Measurements from ENCODE around the gene ABCA2. TPM values are rescaled to one million over a fixed set of nuclear protein-coding genes. Genes with fewer than 3 reads are reported as not detected.

The ABCA2 gene
- total and polyA plus RNA-seq, 9 of the 15 experiments (the other 6 are each of a cell fraction or from before 2014, with no cell fraction given), result 0.69 to 16.3 (median 6.1) TPM; not detected in 2

DNA sequence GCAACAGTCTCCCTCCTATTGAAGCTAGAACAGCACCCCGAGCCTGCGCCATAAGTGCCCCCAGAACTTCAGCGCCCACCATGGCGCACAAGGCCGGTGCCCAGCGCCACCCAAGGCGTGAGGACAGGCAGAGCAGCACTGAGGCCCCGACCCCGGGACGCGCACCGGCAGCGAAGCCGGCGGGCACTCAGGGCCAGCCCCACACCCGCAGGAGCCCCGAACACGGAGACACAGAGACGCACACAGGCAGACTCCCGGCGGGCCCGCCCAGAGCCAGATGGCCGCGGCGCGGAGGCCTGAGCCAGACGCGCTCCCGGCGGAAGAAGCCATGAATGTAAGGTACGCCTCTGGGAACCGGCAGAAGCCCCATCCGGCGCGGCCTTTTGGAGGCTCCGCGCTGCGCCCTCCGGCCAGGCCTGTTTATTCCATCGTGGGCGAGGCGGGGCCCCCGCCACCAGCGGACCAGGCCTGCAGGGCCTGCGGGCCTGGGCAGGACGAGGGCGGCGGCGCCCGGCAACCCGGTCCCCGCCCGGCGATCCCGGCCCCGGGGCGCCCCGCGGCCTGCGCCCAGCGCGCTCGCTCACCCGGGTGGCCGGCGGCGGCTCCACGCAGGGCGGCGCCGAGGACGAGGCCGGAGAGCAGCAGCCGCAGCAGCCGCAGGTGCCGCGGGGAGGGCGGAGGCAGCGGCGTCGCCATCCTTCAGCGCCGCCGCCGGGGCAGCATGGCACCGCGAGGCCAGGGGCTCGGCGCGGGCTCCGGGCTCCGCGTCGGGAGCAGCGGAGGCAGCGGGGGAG lies 17.5 kb upstream of the ABCA2 start:
- no peak overlapping the region for H3K27ac ChIP-seq (ENCODE audit: extremely low read depth, low read depth, low read length)
- no peak for ATAC-seq
- peaks cover 2 to 79% of the 10 kb centered on the region in 2 experiments; a peak in 4 of 5 replicates for H3K4me1 ChIP-seq (replicated peaks in 1 of 2; ENCODE audit: control insufficient read depth in 2 of 2, insufficient read depth in 2 of 2, low read length in 2 of 2)
- peak overlapping the region; percentile 46; the same call in 1 of the 2 replicates for H3K4me2 ChIP-seq (ENCODE audit: insufficient read depth, low read length)
- no peaks in the 10 kb centered on the region for H3K79me2 ChIP-seq (ENCODE audit: control insufficient read depth, insufficient read depth, low read length)
- H2AFZ ChIP-seq (ENCODE audit: low read depth, low read length), result no peak overlapping the region
- H3K9me3 ChIP-seq (replicated peaks; ENCODE audit: control insufficient read depth, insufficient read depth, low read depth, low read length), result no peaks in the 10 kb centered on the region
- in situ Hi-C loops (cut with MboI) (no loop called here), intact Hi-C loops (cut with micrococcal nuclease) (loop anchor here (2.0 kb wide), 1 partner anchor 21 kb away; no protein-coding TSS in a partner anchor)
- CTCF ChIA-PET (ENCODE audit: low intra/inter-chr PET ratio), result interaction anchor here (0.6 to 1.5 kb wide), 6 partner anchors 15 to 181 kb away, joined by 3 to 6 read pairs (median 3); partner anchors contain the start of gene RNF224
- no peak overlapping the region for H3K4me3 ChIP-seq
- H3K27me3 ChIP-seq (ENCODE audit: control insufficient read depth in 2 of 2, insufficient read depth in 2 of 2, low read length in 2 of 2), result peaks cover 7 to 45% of the 10 kb centered on the region in 2 experiments; a peak in 4 of 5 replicates
- H4K20me1 ChIP-seq (replicated peaks; ENCODE audit: control insufficient read depth, insufficient read depth, low read length), result peaks cover 40% of the 10 kb centered on the region
- peaks cover 2% of the 10 kb centered on the region for H3K9me1 ChIP-seq (ENCODE audit: control insufficient read depth, insufficient read depth, low read length)
- peak in 2 of 4 experiments; percentile 36 to 37 for DNase-seq (ENCODE audit: extremely low read depth in 1 of 4, low spot score in 3 of 4)
- no peak for FAIRE-seq
- POLR2A ChIA-PET, result interaction anchor here (1.0 kb wide), 1 partner anchor 10 kb away, joined by 4 read pairs; no protein-coding TSS in a partner anchor
- H3K36me3 ChIP-seq (ENCODE audit: control insufficient read depth, insufficient read depth, low read length), result no peaks in the 10 kb centered on the region
- 6% methylated on average over 60 of the region's 96 CpGs for WGBS (ENCODE audit: insufficient coverage, low coverage, missing lambda C conversion rate)
- H3K9ac ChIP-seq (ENCODE audit: insufficient read depth in 1 of 2, low read depth in 2 of 2, low read length in 2 of 2), result peak overlapping the region in 1 of 2 experiments; percentile 17; a peak in 1 of 4 replicates
- BruUV-seq (replicated peaks), result no TSS peak
- TF ChIP-seq HDAC6 (IDR thresholded peaks at IDR 0.05; ENCODE audit: low read depth, low read length), result 0 out of 2 replicates have a peak, but pooled peaks have one; percentile 20
- no peak for TF ChIP-seq ZNF217 (CRISPR knock-in tag; IDR thresholded peaks at IDR 0.05)
- TF ChIP-seq ZNF431 (CRISPR knock-in tag; IDR thresholded peaks at IDR 0.05), result no peak
- TF ChIP-seq, protein P1, sequence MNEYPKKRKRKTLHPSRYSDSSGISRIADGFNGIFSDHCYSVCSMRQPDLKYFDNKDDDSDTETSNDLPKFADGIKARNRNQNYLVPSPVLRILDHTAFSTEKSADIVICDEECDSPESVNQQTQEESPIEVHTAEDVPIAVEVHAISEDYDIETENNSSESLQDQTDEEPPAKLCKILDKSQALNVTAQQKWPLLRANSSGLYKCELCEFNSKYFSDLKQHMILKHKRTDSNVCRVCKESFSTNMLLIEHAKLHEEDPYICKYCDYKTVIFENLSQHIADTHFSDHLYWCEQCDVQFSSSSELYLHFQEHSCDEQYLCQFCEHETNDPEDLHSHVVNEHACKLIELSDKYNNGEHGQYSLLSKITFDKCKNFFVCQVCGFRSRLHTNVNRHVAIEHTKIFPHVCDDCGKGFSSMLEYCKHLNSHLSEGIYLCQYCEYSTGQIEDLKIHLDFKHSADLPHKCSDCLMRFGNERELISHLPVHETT (CRISPR knock-in tag; conservative IDR thresholded peaks at IDR 0.05 in 1 of 2, IDR thresholded peaks at IDR 0.05 in 1 of 2), result no peak
- TF ChIP-seq, protein P2, sequence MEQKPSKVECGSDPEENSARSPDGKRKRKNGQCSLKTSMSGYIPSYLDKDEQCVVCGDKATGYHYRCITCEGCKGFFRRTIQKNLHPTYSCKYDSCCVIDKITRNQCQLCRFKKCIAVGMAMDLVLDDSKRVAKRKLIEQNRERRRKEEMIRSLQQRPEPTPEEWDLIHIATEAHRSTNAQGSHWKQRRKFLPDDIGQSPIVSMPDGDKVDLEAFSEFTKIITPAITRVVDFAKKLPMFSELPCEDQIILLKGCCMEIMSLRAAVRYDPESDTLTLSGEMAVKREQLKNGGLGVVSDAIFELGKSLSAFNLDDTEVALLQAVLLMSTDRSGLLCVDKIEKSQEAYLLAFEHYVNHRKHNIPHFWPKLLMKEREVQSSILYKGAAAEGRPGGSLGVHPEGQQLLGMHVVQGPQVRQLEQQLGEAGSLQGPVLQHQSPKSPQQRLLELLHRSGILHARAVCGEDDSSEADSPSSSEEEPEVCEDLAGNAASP (IDR thresholded peaks at IDR 0.05), result no peak
- TF ChIP-seq MTF1 (CRISPR knock-in tag; IDR thresholded peaks at IDR 0.05; ENCODE audit: borderline replicate concordance), result no peak
- TF ChIP-seq, protein P3, sequence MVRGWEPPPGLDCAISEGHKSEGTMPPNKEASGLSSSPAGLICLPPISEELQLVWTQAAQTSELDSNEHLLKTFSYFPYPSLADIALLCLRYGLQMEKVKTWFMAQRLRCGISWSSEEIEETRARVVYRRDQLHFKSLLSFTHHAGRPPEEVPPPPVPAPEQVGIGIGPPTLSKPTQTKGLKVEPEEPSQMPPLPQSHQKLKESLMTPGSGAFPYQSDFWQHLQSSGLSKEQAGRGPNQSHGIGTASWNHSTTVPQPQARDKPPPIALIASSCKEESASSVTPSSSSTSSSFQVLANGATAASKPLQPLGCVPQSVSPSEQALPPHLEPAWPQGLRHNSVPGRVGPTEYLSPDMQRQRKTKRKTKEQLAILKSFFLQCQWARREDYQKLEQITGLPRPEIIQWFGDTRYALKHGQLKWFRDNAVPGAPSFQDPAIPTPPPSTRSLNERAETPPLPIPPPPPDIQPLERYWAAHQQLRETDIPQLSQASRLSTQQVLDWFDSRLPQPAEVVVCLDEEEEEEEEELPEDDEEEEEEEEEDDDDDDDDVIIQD (CRISPR knock-in tag; IDR thresholded peaks at IDR 0.05), result no peak
- TF ChIP-seq TCFL5 (CRISPR knock-in tag; conservative IDR thresholded peaks at IDR 0.05), result no peak
- TF ChIP-seq YBX1 (IDR thresholded peaks at IDR 0.05), result no peak
- TF ChIP-seq TFAM (CRISPR knock-in tag; conservative IDR thresholded peaks at IDR 0.05), result no peak
- TF ChIP-seq, protein P4, sequence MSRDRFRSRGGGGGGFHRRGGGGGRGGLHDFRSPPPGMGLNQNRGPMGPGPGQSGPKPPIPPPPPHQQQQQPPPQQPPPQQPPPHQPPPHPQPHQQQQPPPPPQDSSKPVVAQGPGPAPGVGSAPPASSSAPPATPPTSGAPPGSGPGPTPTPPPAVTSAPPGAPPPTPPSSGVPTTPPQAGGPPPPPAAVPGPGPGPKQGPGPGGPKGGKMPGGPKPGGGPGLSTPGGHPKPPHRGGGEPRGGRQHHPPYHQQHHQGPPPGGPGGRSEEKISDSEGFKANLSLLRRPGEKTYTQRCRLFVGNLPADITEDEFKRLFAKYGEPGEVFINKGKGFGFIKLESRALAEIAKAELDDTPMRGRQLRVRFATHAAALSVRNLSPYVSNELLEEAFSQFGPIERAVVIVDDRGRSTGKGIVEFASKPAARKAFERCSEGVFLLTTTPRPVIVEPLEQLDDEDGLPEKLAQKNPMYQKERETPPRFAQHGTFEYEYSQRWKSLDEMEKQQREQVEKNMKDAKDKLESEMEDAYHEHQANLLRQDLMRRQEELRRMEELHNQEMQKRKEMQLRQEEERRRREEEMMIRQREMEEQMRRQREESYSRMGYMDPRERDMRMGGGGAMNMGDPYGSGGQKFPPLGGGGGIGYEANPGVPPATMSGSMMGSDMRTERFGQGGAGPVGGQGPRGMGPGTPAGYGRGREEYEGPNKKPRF (IDR thresholded peaks at IDR 0.05; ENCODE audit: low read depth, low read length), result no peak
- TF ChIP-seq, protein P5, sequence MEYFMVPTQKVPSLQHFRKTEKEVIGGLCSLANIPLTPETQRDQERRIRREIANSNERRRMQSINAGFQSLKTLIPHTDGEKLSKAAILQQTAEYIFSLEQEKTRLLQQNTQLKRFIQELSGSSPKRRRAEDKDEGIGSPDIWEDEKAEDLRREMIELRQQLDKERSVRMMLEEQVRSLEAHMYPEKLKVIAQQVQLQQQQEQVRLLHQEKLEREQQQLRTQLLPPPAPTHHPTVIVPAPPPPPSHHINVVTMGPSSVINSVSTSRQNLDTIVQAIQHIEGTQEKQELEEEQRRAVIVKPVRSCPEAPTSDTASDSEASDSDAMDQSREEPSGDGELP (CRISPR knock-in tag; IDR thresholded peaks at IDR 0.05; ENCODE audit: borderline replicate concordance), result peak; percentile 42; the same call in 1 of the 2 replicates
